Measurements from ENCODE around the gene NKX1-1. TPM values are rescaled to one million over a fixed set of nuclear protein-coding genes. Genes with fewer than 3 reads are reported as not detected.

NKX1-1 gene
- total RNA-seq, 1 donor from 2014 or later: not detected

DNA sequence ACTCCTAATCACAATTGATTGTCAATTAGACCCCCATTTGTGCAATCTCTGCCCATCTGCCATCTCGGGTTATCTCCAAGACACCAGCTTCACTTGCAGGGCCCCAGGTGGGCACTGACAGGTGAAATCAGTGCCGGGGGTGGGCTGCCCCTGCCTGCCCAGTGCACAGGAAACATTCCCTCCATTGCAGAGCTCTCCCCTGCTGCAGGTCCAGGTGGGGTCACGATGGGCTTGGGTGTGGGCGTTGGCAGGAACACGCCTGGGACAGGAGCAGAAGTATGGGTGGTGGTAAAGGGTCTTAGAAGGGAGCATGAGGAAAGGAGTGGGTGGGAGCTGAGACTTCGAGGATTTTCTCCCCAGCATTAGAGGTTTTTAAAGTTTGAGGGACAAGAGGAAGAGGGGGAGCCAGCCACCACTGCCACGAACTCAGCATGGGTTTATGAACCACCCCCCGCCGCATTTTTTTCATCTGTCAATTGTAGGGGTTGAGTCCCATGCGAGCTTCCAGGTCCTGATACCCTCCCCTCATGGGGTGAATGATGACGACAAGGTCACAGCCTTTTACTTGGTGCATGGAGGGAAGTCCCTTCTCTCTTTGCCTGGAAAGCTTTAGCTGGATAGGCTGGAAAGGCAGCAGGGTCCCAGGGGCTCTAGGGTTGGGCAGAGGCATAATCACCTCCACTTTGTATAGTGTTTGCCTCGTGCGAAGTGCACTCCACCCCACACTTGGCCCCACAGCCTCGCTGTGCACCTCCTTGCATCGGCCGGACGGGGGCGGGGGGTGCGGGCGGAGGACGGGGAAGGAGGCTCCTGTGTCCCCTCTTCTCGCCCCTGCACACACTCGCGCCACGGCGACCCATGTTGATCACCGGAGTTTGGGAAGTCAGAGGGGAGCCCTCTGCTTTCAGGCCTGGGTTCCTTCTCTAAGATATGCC is 3.5 kb upstream of the NKX1-1 start:
- H3K36me3 ChIP-seq: no peaks in the 10 kb centered on the region
- H3K4me1 ChIP-seq: peaks cover 23% of the 10 kb centered on the region
- intact Hi-C loops (cut with DNase I): no loop called here
- peaks cover 33% of the 10 kb centered on the region for H3K27me3 ChIP-seq
- H3K27ac ChIP-seq: no peak overlapping the region
- no peak overlapping the region for H3K4me3 ChIP-seq
- TF ChIP-seq, protein P1, sequence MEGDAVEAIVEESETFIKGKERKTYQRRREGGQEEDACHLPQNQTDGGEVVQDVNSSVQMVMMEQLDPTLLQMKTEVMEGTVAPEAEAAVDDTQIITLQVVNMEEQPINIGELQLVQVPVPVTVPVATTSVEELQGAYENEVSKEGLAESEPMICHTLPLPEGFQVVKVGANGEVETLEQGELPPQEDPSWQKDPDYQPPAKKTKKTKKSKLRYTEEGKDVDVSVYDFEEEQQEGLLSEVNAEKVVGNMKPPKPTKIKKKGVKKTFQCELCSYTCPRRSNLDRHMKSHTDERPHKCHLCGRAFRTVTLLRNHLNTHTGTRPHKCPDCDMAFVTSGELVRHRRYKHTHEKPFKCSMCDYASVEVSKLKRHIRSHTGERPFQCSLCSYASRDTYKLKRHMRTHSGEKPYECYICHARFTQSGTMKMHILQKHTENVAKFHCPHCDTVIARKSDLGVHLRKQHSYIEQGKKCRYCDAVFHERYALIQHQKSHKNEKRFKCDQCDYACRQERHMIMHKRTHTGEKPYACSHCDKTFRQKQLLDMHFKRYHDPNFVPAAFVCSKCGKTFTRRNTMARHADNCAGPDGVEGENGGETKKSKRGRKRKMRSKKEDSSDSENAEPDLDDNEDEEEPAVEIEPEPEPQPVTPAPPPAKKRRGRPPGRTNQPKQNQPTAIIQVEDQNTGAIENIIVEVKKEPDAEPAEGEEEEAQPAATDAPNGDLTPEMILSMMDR (IDR thresholded peaks at IDR 0.05): no peak
- no peak for TF ChIP-seq POLR2A (IDR thresholded peaks at IDR 0.05)
- no peaks in the 10 kb centered on the region for H3K9me3 ChIP-seq
- DNase-seq (ENCODE audit: extremely low spot score in 2 of 2): peak in 1 of 2 donors; percentile 70

GRCh38 chr4:1409079-1409478 is 2.8 kb upstream of the NKX1-1 start:
- Histone ChIP-seq H3K4me1 (peaks cover 30% of the 10 kb centered on the region), H3K27me3 (peaks cover 39% of the 10 kb centered on the region), H3K4me3 (no peak overlapping the region), H3K27ac (no peak overlapping the region), H3K36me3 (no peaks in the 10 kb centered on the region), H3K9me3 (no peaks in the 10 kb centered on the region)
- DNase-seq (ENCODE audit: extremely low spot score in 2 of 2): no peak
- intact Hi-C loops (cut with DNase I): no loop called here
- TF ChIP-seq POLR2AphosphoS5 (IDR thresholded peaks at IDR 0.05; ENCODE audit: insufficient read depth in 1 of 2, low read depth in 1 of 2) (no peak), POLR2A (IDR thresholded peaks at IDR 0.05) (no peak)
- TF ChIP-seq, protein P1 (IDR thresholded peaks at IDR 0.05): no peak

DNA sequence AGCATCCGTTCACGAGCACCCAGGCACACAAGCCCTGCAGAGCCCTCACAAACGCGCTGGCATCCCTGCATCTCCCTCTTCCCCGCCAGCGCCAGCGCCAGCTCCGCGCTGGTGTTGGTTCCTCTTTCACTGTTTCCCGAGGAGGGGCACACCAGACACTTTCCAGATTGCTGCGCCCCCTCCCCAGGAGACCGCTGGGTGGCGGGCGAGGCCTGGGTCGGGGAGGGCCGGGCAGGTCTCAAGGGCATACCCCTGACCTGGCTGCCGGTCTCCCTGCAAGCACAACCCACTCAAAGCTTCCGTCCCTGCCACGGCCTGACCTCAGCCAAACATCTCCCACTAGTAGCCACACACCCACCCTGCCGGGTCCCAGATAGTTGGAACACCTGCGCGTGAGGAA is 2.2 kb upstream of the NKX1-1 start:
- H3K4me3 ChIP-seq: no peak overlapping the region
- peaks cover 35% of the 10 kb centered on the region for H3K4me1 ChIP-seq
- H3K9me3 ChIP-seq: no peaks in the 10 kb centered on the region
- no peak overlapping the region for H3K27ac ChIP-seq
- peak in 1 of 2 donors; percentile 74 for DNase-seq (ENCODE audit: extremely low spot score in 2 of 2)
- H3K27me3 ChIP-seq: peaks cover 42% of the 10 kb centered on the region
- H3K36me3 ChIP-seq: no peaks in the 10 kb centered on the region
- TF ChIP-seq, protein P1 (IDR thresholded peaks at IDR 0.05): no peak
- TF ChIP-seq POLR2A (IDR thresholded peaks at IDR 0.05) (no peak), POLR2AphosphoS5 (IDR thresholded peaks at IDR 0.05; ENCODE audit: insufficient read depth in 1 of 2, low read depth in 1 of 2) (no peak)
- intact Hi-C loops (cut with DNase I): no loop called here

DNA sequence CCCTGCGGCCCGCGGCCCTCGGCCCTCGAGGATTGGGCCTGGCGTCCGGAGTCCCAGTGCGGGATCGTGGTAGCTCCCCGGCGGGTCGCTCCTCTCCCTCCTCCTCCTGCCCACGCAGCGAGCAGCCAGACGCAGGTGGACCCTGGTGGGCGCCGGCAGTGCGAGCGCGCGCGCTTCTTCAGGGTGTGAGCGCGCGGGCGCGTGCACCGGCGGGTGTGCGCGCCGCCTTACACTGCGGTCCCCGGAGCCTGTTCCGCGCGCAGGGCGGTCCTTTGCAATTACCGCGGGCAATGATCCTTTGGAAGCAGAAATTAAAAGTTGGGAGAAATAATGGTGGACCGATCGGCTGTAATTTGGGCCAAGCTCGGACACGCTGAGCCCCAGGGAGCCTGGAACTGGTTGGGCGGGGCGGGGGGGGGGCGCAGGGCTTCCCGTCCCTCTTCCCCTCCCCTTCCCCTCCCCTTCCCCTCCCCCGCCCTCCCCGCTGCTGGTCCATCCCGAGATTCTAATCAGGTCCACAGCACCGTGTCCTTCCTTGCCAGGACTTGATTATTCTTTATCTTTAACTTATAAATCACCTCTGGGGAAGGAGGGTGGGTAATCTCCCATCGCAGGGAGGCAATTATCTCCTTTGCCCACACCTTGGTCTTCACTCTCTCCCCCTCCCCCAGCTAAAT is 1.6 kb upstream of the NKX1-1 start:
- TF ChIP-seq POLR2AphosphoS5 (IDR thresholded peaks at IDR 0.05; ENCODE audit: insufficient read depth in 1 of 2, low read depth in 1 of 2): no peak
- no peak for TF ChIP-seq POLR2A (IDR thresholded peaks at IDR 0.05)
- TF ChIP-seq, protein P1 (IDR thresholded peaks at IDR 0.05): no peak
- intact Hi-C loops (cut with DNase I): no loop called here
- Histone ChIP-seq H3K27me3 (peaks cover 42% of the 10 kb centered on the region), H3K9me3 (no peaks in the 10 kb centered on the region), H3K36me3 (no peaks in the 10 kb centered on the region), H3K27ac (no peak overlapping the region), H3K4me1 (peaks cover 35% of the 10 kb centered on the region), H3K4me3 (no peak overlapping the region)
- no peak for DNase-seq (ENCODE audit: extremely low spot score in 2 of 2)
